IMR-90 (cell line): Measurements from ENCODE around the gene DMAP1.

Source experiments
- CEBPB ChIP-seq: IDR thresholded peaks from 2 replicates; pipeline ENCODE4 v1.6.1; 2012; ENCODE audit warnings: low read depth, low read length, improper control_type of control experiment
- CTCF ChIP-seq: conservative IDR thresholded peaks from 2 replicates; pipeline ENCODE4 v1.5.1; 2012; ENCODE audit warnings: mild to moderate bottlenecking, low read depth, low read length, improper control_type of control experiment
- FOS ChIP-seq: fragments of 150-350 bp; IDR thresholded peaks from 2 replicates; pipeline ENCODE4 v1.6.1; 2016; ENCODE audit warnings: low read depth, low read length
- RFX5 ChIP-seq: IDR thresholded peaks from 2 replicates; pipeline ENCODE4 v1.8.0; 2012; ENCODE audit warnings: low read depth, mild to moderate bottlenecking, low read length, moderate library complexity

GRCh38 chr1:44267438-44267837 is 54.2 kb downstream of the DMAP1 start:
- TF ChIP-seq CEBPB (no peak), CTCF (no peak), FOS (no peak), RFX5 (no peak)
